HG02852 (cell line): ENCODE data around the gene POT1.

ENCODE experiments used
- ATAC-seq: cut with Tn5 transposase; IDR thresholded peaks from one replicate; pipeline ENCODE4 v1.9.1; 2021; ENCODE audit warnings: mild to moderate bottlenecking, moderate library complexity; ENCODE audit not compliant: unreplicated experiment

Gene POT1

DNA sequence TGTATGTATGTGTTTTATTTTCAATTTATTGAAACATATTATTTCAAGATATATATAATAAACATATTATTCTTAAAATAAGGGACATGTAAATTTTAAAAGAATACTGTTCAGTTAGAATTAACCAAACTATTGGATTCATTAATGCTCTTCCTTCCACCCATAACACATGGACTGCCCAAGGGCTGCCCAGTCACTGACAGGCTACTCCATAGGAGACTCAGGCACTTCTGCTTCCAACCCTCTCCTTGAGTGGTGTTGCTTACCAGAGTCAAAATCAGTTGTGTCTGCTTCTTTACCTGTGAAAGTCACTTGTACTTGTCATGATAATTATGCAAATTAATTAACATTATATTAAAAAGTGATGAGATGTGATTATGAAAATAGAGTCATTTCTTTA, 154.2 kb downstream of the POT1 start:
- ATAC-seq: no peak

DNA sequence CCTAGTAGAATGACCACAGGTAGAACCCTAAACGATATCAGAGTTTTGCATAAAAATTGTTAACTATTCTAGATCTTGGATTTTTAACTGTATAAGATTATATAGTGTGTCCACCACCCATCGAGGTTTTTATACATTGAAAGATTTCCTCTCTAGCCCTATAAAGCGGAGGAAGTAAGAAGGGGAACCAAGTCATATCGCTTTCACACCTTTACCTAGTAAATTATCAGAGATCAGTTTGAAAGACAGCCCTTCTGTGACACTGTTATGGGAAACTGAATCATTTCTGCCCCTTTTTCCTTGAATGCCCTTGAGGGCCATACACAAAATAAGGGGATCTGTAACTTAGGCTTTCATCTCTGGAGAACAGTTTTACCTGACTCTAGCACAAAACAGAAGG, 155.7 kb downstream of the POT1 start:
- ATAC-seq: no peak

DNA sequence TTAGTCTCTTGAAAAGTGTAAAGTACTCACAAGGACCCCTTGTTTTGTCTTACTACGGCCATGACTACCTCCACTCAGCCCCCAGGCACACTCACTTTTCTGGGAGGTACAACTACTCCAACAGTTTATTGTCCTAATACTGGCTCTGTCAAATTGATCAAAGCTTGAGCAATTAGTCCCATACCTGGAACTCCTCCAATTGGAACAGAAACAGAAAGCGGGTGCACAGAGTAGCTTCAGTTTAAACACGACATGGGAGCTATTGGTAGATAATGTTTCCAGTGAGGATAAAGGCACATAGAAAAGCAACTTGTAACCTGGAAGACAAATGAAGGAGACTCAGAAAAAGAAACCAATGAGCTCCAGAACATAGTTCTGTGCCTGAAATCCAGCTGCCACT, 156.3 kb downstream of the POT1 start:
- no peak for ATAC-seq
